Left ventricle myocardium inferior (tissue), 1 donor: ENCODE measurements around the gene ARSK. TPM values are rescaled to one million over a fixed set of nuclear protein-coding genes. Genes with fewer than 3 reads are reported as not detected.

ENCODE experiments used
- DNase-seq: peaks from one replicate; pipeline ENCODE4 v3.0.0-alpha.2; 2020
- H3K27ac ChIP-seq: fragments of 200-600 bp; replicated peaks from 2 replicates; pipeline ENCODE4 v1.8.0; 2021
- H3K27me3 ChIP-seq: fragments of 200-600 bp; 2 replicates; pipeline ENCODE4 v1.8.0; 2021; ENCODE audit warnings: low read depth
- H3K36me3 ChIP-seq: fragments of 200-600 bp; 2 replicates; pipeline ENCODE4 v1.8.0; 2021
- H3K4me1 ChIP-seq: fragments of 200-600 bp; 2 replicates; pipeline ENCODE4 v1.8.0; 2021
- H3K4me3 ChIP-seq: fragments of 200-600 bp; 2 replicates; pipeline ENCODE4 v1.8.0; 2021; ENCODE audit warnings: mild to moderate bottlenecking, moderate library complexity
- H3K9me3 ChIP-seq: fragments of 200-600 bp; replicated peaks from 2 replicates; pipeline ENCODE4 v1.8.0; 2021
- intact Hi-C: fragments of 100-400 bp; cut with micrococcal nuclease; formaldehyde crosslinking; loops from one replicate; pipeline ENCODE4 v1.11.0; 2022
- total RNA-seq: library from RNA; stranded (reverse); fragmentation: NEBNext Ultra II Directional; extraction: Animal tissue kit (Norgen Biotek cat#: 25700); gene quantifications from one replicate; pipeline ENCODE4 v1.2.1, GENCODE V29; 2021
- TF ChIP-seq, protein P1 (sequence below): fragments of 200-600 bp; IDR thresholded peaks from 2 replicates; pipeline ENCODE4 v1.8.0; 2021; ENCODE audit warnings: antibody characterized with exemption, mild to moderate bottlenecking, borderline replicate concordance
- donor health status: DM: no; HTN: yes; CAD: no; lungs with severe emphysema.

ARSK gene
- total RNA-seq, 1 donor from 2014 or later: 3.7 TPM

DNA sequence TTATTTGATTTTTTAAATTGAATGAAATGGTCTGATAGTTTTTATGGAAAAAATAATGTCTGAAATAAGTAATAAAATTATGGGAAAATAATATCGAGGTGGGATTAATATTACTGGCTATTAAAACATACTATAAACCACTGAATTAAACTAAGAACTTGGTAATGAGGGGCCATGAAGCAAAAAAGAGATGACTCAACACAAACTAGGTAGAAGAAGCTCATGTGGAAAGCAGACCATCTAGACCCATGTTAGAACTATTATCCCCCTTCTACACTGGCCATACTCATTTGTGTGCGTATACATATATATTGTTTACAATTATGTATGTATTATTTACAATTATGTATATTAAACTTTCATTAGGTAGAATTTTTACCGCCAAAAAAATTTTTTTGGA, 56.5 kb downstream of the ARSK start:
- Histone ChIP-seq H3K9me3 (peaks cover 15% of the 10 kb centered on the region), H3K36me3 (no peaks in the 10 kb centered on the region), H3K27me3 (no peaks in the 10 kb centered on the region), H3K4me3 (no peak overlapping the region), H3K4me1 (no peaks in the 10 kb centered on the region), H3K27ac (no peak overlapping the region)
- TF ChIP-seq, protein P1, sequence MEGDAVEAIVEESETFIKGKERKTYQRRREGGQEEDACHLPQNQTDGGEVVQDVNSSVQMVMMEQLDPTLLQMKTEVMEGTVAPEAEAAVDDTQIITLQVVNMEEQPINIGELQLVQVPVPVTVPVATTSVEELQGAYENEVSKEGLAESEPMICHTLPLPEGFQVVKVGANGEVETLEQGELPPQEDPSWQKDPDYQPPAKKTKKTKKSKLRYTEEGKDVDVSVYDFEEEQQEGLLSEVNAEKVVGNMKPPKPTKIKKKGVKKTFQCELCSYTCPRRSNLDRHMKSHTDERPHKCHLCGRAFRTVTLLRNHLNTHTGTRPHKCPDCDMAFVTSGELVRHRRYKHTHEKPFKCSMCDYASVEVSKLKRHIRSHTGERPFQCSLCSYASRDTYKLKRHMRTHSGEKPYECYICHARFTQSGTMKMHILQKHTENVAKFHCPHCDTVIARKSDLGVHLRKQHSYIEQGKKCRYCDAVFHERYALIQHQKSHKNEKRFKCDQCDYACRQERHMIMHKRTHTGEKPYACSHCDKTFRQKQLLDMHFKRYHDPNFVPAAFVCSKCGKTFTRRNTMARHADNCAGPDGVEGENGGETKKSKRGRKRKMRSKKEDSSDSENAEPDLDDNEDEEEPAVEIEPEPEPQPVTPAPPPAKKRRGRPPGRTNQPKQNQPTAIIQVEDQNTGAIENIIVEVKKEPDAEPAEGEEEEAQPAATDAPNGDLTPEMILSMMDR: no peak
- no peak for DNase-seq
- intact Hi-C loops: no loop called here

DNA sequence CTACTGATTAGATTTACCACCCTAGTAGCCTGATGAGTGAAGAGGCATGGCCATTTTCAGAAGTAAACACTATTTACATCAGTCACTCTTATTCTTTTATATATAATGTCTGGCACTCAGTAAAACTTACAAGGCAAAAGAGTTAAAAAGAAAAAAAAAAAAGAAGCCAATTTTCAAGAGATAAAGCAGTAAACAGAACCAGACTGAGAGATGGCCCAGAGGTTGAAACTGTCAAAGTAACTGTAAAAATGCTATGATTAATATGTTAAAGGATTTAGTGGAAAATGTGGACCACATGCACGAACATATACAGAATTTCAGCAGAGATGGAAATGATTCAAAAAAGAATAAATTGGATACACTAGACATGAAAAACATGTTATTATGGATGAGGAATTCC, 58.6 kb downstream of the ARSK start:
- Histone ChIP-seq H3K4me3 (no peak overlapping the region), H3K27ac (no peak overlapping the region), H3K9me3 (peaks cover 15% of the 10 kb centered on the region), H3K4me1 (no peaks in the 10 kb centered on the region), H3K36me3 (no peaks in the 10 kb centered on the region), H3K27me3 (no peaks in the 10 kb centered on the region)
- TF ChIP-seq, protein P1: no peak
- intact Hi-C loops: no loop called here
- no peak for DNase-seq

DNA sequence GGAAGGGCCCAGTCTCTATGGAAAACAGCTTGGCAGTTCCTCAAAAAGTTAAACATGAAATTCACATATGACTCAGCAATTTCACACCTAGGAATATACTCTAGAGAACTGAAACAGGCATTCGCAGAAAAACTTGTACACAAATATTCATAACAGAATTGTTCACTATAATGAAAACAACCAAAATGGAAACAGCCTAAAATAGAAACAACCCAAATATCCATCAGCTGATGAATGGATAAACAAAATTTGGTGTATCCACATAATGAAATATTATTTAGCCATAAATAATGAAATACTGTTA, 60.2 kb downstream of the ARSK start:
- Histone ChIP-seq H3K27me3 (peaks cover 8% of the 10 kb centered on the region), H3K36me3 (no peaks in the 10 kb centered on the region), H3K4me1 (peaks cover 11% of the 10 kb centered on the region), H3K4me3 (no peak overlapping the region), H3K27ac (no peak overlapping the region), H3K9me3 (peaks cover 15% of the 10 kb centered on the region)
- DNase-seq: no peak
- TF ChIP-seq, protein P1: no peak
- intact Hi-C loops: no loop called here

DNA sequence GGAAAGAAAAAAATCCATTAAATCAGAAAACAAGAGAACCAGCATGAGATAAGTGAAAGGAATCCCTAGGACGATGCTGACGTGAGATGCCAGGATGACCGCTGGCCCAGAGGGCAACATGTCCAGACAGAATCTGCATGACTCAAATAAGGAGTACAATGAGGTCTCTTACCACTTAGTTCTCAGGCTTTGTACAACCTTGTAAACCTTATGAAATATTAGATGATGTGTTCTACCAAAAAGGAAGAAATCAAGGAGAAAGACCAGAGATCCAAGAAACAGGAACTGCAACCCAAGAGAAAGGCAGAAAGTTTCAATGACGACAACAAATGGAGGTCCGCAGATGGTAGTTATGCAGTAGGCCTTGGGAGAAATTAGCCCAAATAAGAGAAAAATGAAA, 62.2 kb downstream of the ARSK start:
- H3K9me3 ChIP-seq: peaks cover 15% of the 10 kb centered on the region
- no peak for DNase-seq
- no peak overlapping the region for H3K4me3 ChIP-seq
- H3K4me1 ChIP-seq: peaks cover 24% of the 10 kb centered on the region
- peaks cover 8% of the 10 kb centered on the region for H3K27me3 ChIP-seq
- intact Hi-C loops: no loop called here
- no peaks in the 10 kb centered on the region for H3K36me3 ChIP-seq
- H3K27ac ChIP-seq: no peak overlapping the region
- TF ChIP-seq, protein P1: no peak

DNA sequence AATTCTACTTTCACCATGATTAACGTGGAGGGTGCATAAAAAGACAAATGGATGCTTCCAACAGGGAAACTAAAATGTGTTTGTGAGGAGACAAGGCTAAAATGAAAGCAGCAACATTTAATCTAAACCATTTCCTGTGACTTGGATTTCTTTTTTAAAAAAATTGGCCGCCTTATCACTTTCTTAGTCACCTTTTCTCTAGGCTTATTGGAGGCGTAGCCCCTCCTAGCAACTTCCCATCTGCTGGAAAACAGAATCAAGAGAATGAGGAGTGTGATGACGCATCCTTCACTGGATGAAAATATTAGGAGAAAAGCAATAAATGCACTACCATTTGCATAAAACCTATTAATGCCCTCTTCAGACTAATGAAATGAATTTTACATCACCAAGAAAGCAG, 64.2 kb downstream of the ARSK start:
- H3K4me3 ChIP-seq: peak overlapping the region; percentile 76
- peaks cover 24% of the 10 kb centered on the region for H3K4me1 ChIP-seq
- intact Hi-C loops: no loop called here
- DNase-seq: no peak
- no peaks in the 10 kb centered on the region for H3K36me3 ChIP-seq
- peaks cover 2% of the 10 kb centered on the region for H3K9me3 ChIP-seq
- H3K27me3 ChIP-seq: peaks cover 8% of the 10 kb centered on the region
- no peak overlapping the region for H3K27ac ChIP-seq
- TF ChIP-seq, protein P1: no peak

DNA sequence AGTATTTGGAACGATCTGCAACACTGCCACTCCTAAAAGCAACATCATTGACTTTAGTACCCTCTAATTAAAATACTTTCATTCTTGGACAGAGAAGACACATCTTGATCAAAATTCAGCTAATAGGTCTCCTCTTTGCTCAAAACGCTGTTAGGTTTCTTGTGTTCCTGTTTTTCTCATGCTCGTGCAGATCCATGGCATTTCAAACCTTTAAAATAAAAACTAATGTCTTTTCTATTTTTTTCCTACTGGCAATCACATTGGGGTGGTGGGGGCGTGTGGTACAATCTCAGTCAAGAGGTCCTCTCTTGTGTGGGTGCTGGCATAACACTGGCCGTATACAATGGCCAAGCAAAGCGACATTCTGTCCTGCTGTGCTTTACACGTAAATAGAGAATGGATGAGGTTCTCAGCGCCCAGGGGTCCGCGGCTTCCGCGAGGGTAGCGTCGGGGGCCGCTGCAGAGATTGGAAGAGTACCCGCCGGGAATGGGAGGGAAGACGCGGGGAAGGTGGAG, 64.7 kb downstream of the ARSK start:
- no peaks in the 10 kb centered on the region for H3K36me3 ChIP-seq
- peak overlapping the region; percentile 76 for H3K4me3 ChIP-seq
- peaks cover 24% of the 10 kb centered on the region for H3K4me1 ChIP-seq
- intact Hi-C loops: no loop called here
- DNase-seq: no peak
- peaks cover 8% of the 10 kb centered on the region for H3K27me3 ChIP-seq
- TF ChIP-seq, protein P1: no peak
- no peak overlapping the region for H3K27ac ChIP-seq
- H3K9me3 ChIP-seq: no peaks in the 10 kb centered on the region
